Ascending aorta (tissue), 2 donors: ENCODE data around the gene DYSF. TPM values are rescaled to one million over a fixed set of nuclear protein-coding genes. Genes with fewer than 3 reads are reported as not detected.

ENCODE experiments used
- DNase-seq, 2 donors: peaks; one replicate each; pipeline ENCODE4 v3.0.0-alpha.2; 2019; ENCODE audit warnings: low spot score in 2 of 2
- H3K27ac ChIP-seq, 2 donors: fragments of 200-600 bp; sonication (generic); one replicate each; pipeline ENCODE4 v1.5.1; 2016 to 2017; ENCODE audit warnings: mild to moderate bottlenecking in 1 of 2
- H3K27me3 ChIP-seq: fragments of 200-600 bp; sonication (generic); one replicate; pipeline ENCODE4 v1.5.1; 2017
- H3K36me3 ChIP-seq, 2 donors: fragments of 200-600 bp; sonication (generic); one replicate each; pipeline ENCODE4 v1.5.1; 2016
- H3K4me1 ChIP-seq, 2 donors: fragments of 200-600 bp; sonication (generic); one replicate each; pipeline ENCODE4 v1.5.1; 2016 to 2017; ENCODE audit warnings: mild to moderate bottlenecking in 1 of 2
- H3K4me3 ChIP-seq, 2 donors: fragments of 200-600 bp; sonication (generic); one replicate each; pipeline ENCODE4 v1.5.1; 2016 to 2017; ENCODE audit warnings: mild to moderate bottlenecking in 1 of 2
- H3K9me3 ChIP-seq, 2 donors: fragments of 200-600 bp; sonication (generic); one replicate each; pipeline ENCODE4 v1.5.1; 2016
- CTCF ChIP-seq, 3 experiments: fragments of 200-600 bp in 2 of 3; fragments of 450-650 bp in 1 of 3; sonication (generic) in 2 of 3; IDR thresholded peaks; one replicate each; pipeline ENCODE4 v1.5.1; 2016 to 2019; ENCODE audit warnings: antibody characterized with exemption in 3 of 3, mild to moderate bottlenecking in 1 of 3, moderate library complexity in 1 of 3
- intact Hi-C: fragments of 100-400 bp; cut with DNase I; formaldehyde crosslinking; loops from one replicate; pipeline ENCODE4 v1.15.1; 2023
- total RNA-seq: library from RNA; depleted of rRNA; stranded (reverse); fragments of >200 nt; gene quantifications from one replicate; pipeline ENCODE4 v1.1.0, GENCODE V29; 2016

DYSF gene
- total RNA-seq, 1 donor from 2014 or later, result 58.3 TPM

GRCh38 chr2:71700041-71700657 lies 246.8 kb downstream of the DYSF start:
- peak in 1 of 2 donors; percentile 67 for DNase-seq
- peaks cover 7 to 64% of the 10 kb centered on the region in 2 donors for H3K4me1 ChIP-seq

GRCh38 chr2:71700658-71701397 lies 247.5 kb downstream of the DYSF start:
- H3K9me3 ChIP-seq, result no peaks in the 10 kb centered on the region
- intact Hi-C loops, result loop anchor here (2.0 to 5.0 kb wide), 3 partner anchors 16 to 441 kb away; no protein-coding TSS in a partner anchor
- no peak overlapping the region for H3K4me3 ChIP-seq
- DNase-seq, result peak; percentile 56 to 94
- no peaks in the 10 kb centered on the region for H3K36me3 ChIP-seq
- H3K27me3 ChIP-seq, result no peaks in the 10 kb centered on the region
- TF ChIP-seq CTCF (IDR thresholded peaks at IDR 0.05), result no peak
- peak overlapping the region; percentile 71 to 80 for H3K27ac ChIP-seq
- peaks cover 7 to 71% of the 10 kb centered on the region in 2 donors for H3K4me1 ChIP-seq

More at GRCh38 chr2:71700041-71700657, 246.8 kb downstream of the DYSF start:
- Histone ChIP-seq H3K27me3 (no peaks in the 10 kb centered on the region), H3K4me3 (no peak overlapping the region), H3K9me3 (no peaks in the 10 kb centered on the region), H3K27ac (peak overlapping the region; percentile 71 to 80), H3K36me3 (no peaks in the 10 kb centered on the region)
- intact Hi-C loops, result loop anchor here (2.0 to 5.0 kb wide), 3 partner anchors 17 to 442 kb away; no protein-coding TSS in a partner anchor
- TF ChIP-seq CTCF (IDR thresholded peaks at IDR 0.05), result no peak

- H3K27ac ChIP-seq, result peak overlapping the region; percentile 71 to 80
- intact Hi-C loops, result loop anchor here (5.0 kb wide), 2 partner anchors 55 to 440 kb away; no protein-coding TSS in a partner anchor
- peak in 1 of 2 donors; percentile 55 for DNase-seq
- no peak for TF ChIP-seq CTCF (IDR thresholded peaks at IDR 0.05)
- H3K27me3 ChIP-seq, result no peaks in the 10 kb centered on the region
- no peak overlapping the region for H3K4me3 ChIP-seq
- peaks cover 7 to 63% of the 10 kb centered on the region in 2 donors for H3K4me1 ChIP-seq
- H3K36me3 ChIP-seq, result no peaks in the 10 kb centered on the region
- no peaks in the 10 kb centered on the region for H3K9me3 ChIP-seq
Observed at GRCh38 chr2:71702071-71702970, 249.0 kb downstream of the DYSF start.

- no peaks in the 10 kb centered on the region for H3K27me3 ChIP-seq
- no peaks in the 10 kb centered on the region for H3K9me3 ChIP-seq
- H3K4me3 ChIP-seq, result no peak overlapping the region
- no peak overlapping the region for H3K27ac ChIP-seq
- peaks cover 7 to 63% of the 10 kb centered on the region in 2 donors for H3K4me1 ChIP-seq
- no peaks in the 10 kb centered on the region for H3K36me3 ChIP-seq
- no peak for TF ChIP-seq CTCF (IDR thresholded peaks at IDR 0.05)
- intact Hi-C loops, result loop anchor here (5.0 kb wide), 2 partner anchors 56 to 439 kb away; no protein-coding TSS in a partner anchor
- no peak for DNase-seq
Observed at GRCh38 chr2:71702971-71703898, 249.9 kb downstream of the DYSF start.
